HG03460 (cell line): ENCODE data around the gene ZNF320.
"Not testable (repeated sequence)": the region's sequence is repeated elsewhere in the genome, so short reads cannot be mapped to it uniquely, and the experiment has no call there.

ENCODE experiments used
- ATAC-seq: cut with Tn5 transposase; IDR thresholded peaks from one replicate; pipeline ENCODE4 v1.9.1; 2021; ENCODE audit not compliant: unreplicated experiment

ZNF320 gene

DNA sequence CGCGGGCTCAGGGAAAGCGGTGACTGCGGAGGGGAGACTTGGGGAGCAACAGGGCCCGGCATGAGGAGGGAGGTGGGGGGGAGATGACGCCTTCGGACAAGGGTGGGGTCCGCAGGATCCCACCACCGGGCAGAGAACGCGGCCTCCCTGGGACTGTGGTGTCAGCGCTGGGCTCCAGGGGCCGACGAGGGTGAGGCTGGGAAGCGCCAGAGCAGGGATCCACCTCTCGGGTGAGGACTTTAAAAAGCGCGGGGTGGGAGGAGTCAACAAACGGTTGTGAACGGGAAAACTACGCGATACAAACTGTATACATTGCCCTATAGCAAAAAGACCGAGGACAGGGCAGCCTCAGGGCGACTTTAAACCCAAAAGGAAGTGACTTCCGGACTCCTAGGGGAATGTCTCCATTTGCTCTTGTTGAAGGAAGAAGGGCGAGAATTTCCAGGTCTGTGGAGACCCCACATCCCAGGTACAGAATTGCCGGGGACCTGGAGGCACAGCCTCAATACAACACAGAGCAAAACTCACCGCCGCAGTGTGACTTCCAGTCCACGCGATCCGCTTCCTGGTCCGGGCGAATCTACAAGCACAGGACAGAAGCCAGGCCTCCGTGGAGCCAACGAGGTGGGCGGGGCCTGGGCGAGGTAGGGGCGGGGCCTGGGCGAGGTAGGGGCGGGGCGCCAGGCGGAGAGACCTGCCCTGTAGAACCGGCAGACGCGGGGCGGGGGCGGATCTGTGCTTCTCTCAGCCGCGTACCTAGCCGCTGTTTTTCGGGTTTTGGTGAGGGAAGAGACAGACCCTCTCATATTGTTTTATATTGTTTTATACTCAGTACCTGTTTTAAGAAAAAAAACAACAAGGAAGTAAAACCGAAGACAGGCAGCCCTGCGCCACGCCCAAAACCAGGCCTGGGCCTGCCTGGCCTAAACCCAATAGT is 25.7 kb upstream of the ZNF320 start, which contains the start of gene ZNF888:
Gene ZNF888, minus strand, starts transcription at position 588 of the 937 bp plus-strand sequence. CDS start 5,555 bp downstream, outside the sequence.
- ATAC-seq: peak; percentile 86

DNA sequence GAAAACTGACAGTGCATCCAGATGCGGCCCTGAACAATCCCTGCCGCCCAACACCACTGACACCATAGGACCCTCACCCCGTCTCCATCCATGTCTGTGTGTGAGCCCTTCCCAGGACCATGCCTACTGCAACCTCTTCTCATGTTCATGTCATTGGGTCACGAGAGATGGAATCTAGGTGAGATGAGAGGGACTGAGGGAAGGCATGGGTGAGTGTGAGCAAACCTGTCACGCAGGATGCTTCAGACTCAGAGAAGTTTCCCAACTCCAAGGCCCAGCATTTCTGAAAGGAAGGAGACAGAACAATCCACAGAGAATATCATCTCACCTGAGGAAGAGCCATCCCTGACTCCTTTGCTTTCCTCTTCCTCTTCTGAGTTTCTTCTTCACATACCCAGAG is 20.1 kb upstream of the ZNF320 start:
- no peak for ATAC-seq

DNA sequence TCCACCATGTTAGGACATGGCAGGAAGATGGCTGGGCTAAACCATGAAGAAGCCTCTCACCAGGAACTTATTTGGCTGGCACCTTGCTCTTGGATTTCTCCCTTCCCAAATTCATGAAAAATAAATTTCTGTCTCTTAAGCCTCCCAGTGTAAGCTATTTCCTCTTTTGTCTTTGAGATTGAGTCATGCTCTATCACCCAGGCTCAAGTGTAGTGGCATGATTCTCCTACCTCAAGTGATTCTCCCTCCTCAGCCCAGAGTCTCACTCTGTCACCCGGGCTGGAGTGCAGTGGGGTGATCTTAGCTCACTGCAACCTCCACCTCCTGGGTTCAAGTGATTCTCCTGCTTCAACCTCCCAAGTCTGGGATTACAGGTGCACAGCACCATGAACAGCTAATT is 13.2 kb upstream of the ZNF320 start:
- ATAC-seq: no peak

DNA sequence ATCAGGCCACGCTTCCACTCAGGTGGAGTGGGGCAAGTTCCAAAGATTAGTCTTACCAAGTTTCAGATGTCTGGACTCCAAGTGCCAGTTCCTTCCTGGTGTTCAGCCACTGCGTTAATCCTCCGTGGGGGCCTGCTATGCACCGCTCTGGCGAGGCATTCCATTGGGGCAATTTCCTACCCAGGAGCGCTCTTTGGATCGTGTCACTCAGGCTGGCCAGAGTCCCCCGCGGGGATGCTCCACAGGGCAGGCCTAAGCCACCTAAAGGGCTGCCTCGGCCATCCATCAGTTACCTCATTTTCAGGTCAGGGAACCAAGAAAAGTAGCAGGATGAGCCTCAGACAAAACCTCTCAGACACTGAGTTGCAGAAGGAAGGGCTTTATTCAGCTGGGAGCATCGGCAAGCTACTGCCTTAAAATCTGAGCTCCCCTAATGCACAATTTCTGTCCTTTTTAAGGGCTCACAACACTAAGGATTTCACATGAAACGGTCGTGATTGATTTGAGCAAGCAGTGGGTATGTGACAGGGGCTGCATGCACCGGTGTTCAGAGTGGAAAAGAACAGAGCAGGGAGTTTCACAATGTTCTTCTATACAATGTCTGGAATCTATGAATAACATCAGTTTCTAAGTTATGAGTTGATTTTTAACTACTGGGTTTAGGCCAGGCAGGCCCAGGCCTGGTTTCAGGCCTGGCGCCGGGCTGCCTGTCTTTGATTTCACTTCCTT is 6.8 kb upstream of the ZNF320 start:
- ATAC-seq: not testable (repeated sequence)

DNA sequence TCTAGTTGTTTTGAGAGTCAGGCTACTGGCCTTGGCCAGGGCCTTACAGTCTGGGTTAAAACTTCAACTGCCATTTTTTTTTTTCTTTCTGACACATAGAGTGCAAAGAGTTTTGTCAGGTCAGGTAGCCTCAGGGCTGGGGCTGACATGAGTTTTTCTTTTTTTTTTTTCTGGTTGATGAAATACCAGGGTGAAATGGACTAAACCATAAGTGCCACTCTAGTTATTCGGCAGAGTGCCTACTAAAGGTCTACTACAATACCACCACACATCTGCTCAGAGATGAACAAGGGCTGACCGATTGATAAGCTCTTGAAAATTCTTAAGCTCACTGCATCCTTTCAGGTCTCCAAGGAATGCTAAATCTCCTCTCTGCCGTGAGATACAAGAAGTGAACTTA is 4.4 kb upstream of the ZNF320 start:
- no peak for ATAC-seq

DNA sequence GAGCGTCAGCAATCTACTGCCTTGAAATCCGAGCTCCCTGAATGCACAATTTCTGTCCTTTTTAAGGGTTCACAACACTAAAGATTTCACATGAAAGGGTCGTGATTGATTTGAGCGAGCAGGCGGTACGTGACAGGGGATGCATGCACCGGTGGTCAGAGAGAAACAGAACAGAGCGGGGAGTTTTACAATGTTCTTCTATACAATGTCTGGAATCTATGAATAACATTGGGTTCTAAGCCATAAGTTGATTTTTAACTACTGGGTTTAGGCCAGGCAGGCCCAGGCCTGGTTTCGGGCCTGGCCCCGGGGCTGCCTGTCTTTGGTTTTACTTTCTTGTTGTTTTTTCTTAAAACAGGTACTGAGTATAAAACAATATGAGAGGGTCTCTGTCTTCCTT is 1.2 kb upstream of the ZNF320 start:
- not testable (repeated sequence) for ATAC-seq

DNA sequence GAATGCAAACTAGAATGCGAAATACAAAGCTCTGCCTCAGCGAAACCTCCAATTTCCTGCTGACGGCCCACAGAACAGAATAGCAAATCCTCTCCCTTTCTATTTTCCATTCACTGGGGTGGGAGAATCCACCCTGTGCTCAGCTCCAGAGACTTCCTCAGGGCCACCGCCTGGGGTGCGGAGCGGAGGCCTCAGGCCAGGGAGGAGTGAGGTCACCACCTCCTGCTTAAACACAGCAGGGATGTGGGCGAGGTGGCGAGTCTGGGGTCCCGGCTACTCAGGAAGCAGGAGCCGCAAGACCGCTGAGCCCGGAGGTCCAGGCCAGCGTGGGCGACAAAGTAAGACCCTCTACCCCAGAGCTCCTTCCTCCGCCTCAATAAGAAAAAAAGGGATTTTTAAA is 666 bp upstream of the ZNF320 start:
- no peak for ATAC-seq

DNA sequence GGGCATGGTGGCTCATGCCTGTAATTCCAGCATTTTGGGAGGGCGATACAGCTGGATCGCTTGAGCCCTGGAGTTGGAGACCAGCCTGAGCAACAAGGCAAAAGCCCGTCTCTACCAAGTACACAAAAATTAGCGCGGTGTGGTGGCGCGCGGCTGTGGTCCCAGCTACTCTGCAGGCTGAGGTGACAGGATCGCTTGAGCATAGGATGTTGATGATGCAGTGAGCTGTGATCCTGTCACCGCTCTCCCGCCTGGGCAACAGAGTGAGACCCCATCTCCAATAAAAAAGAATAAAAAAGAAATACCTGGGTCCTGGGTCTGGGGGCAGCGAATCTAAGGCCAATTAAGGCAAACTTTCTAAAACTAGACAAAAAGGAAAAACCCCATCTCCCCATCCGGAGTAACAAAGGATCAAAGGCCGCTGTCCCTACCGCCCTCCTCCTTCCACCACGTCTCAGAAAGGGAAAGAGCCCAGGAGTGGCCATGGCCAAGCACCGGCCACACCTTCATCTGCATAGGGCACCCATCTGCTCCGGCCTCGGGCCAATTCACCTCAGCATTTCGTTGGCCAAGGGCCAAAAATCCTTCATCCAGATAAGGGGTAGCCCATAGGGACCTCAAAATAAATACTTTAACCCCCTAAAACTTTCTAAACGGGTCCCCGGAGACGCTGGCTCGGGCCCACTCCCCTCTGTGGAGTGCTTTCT is 851 bp downstream of the ZNF320 start:
- ATAC-seq: peak; percentile 14

DNA sequence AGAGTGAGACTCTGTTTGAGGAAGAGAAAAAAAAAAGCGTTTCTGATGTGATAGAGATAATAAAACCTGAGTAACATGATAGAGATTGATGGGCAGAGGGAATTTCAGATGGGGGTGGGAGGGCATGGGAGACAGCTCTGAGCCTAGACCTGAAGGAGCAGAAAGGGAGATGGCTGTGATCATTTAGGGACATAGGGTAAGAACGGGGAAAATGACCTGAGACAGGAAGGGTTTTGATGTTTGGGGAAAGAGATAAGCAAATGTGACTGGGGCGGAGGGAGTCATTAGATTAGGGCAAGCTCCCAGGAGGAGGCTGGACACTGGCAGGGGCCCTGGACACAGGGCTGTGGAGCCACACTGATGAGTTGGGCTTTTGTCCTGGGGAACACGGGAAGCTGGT is 6.1 kb downstream of the ZNF320 start:
- ATAC-seq: no peak

DNA sequence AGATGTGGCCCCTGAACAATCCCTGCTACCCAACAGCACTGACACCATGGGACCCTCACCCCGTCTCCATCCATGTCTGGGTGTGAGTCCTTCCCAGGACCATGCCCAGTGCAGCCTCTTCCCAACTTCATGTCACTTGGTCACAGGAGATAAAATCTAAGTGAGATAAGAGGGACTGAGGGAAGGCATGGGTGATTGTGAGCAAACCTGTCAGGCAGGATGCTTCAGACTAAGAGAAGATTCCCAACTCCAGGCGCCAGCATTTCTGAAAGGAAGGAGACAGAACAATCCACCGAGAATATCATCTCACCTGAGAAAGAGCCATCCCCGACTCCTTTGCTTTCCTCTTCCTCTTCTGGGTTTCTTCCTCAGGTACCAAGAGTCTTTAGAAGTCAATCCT is 7.5 kb downstream of the ZNF320 start:
- ATAC-seq: no peak

DNA sequence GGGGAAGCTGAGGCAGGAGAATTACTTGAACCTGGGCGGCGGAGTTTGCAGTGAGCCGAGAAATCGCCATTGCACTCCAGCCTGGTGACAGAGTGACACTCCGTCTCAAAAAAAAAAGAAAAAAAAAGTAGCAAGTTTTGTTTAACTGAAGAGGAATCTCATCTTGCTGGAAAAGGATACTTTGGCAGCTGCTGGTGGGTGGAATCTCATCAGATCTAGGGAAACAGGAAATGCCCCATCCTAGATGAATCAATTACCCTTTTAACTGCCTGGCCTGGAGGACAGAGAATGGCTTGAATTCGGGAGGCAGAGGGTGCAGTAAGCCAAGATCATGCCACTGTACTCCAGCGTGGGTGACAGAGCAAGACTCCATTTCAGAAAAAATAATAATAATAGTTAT is 8.4 kb downstream of the ZNF320 start:
- no peak for ATAC-seq

DNA sequence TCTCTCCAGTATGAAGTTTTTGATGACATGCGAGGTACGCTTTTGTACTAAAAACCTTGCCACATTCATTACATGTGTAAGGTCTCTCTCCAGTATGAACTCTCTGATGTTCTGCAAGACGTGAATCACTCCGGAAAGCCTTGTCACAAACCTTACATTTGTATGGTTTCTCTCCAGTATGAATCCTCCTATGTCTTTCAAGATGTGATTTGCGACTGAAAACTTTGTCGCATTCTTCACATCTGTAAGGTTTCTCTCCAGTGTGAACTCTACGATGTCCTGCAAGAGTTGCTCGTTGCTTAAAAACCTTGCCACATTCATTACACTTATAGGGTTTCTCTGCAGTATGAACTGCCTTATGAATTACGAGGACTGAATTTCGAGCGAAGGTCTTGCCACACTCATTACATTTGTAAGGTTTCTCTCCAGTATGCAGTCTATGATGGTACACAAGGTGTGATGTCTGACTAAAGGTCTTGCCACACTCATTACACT is 16.5 kb downstream of the ZNF320 start:
- ATAC-seq: no peak

DNA sequence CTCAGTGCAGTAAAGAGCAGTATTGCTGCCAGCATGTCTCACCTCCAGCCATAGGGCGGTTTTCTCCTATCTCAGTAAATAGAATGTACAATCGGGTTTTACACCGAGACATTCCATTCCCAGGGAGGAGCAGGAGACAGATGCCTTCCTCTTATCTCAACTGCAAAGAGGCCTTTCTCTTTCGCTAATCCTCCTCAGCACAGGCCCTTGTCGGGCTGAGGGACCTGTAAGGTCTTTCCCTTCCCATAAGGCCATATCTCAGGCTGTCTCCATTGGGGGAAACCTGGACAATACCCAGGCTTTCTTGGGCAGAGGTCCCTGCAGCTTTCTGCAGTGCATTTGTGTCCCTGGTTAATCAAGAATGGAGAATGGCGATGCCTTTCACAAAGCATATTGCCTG is 24.4 kb downstream of the ZNF320 start:
- ATAC-seq: not testable (repeated sequence)

DNA sequence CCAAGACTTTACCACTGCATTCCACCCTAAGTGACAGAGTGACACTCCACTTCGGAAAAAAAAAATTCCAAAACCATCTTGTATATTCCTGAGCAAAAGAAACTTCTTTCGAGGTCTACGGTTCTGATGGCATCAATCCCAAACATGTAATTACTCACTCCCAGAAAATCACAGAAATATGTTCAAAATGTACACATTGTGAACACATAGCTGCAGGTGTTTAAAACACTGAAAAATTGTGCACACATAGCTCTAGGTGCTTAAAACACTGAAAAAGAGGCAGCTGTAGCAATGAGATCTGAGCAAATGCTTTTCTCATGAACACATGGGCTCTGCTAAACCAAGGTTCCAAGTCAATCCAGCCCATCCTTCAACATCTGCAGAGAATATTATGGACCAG is 26.0 kb downstream of the ZNF320 start:
- ATAC-seq: no peak

DNA sequence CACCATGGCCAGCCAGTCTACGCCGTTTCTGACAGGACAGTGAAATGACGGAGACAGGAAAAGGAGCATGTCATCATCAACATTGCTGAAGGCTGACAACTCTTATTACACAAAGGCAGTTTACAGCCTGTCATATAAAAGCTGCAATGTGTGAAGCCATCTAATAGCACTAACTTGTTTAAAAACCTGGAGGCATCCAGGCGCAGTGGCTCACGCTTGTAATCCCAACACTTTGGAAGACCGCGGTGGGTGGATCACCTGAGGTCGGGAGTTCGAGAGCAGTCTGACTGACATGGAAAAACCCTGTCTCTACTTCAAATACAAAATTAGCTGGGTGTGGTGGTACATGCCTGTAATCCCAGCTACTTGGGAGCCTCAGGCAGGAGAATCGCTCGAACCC is 29.4 kb downstream of the ZNF320 start:
- ATAC-seq: not testable (repeated sequence)

DNA sequence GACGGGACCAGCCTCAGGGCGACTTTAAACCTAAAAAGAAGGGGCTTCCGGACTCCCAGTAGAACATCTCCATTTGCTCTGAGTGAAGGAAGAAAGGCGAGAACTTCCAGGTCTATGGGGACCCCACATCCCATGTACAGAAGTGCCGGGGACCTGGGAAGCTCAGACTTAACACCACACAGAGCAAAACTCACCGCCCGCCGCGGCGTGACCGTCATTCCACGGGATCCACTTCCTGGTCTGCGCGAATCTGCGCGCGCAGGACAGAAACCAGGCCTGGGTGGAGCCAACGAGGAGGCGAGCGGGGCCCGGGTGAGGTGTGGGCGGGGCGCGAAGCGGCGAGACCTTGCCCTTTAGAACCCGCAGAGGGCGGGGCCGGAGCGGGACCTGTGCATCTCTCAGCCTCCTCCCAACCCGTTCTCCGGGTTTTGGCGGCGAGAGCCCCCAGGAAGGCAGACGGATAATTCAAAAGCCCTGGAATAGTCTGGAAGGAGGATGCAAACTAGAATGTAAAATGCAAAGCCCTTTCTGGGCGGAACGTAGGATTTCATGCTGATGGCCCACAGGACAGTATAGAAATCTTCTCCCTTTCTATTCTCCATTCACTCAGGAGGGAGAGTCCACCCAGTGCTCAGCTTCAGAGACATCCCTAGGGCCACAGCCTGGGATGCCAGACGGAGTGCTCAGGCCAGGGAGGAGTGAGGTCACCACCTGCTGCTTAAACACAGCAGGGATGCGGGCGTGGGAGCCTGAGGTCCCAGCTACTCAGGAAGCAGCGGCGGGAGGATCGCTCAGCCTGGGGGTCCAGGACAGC is 39.9 kb downstream of the ZNF320 start, which contains the start of gene ZNF468:
Gene ZNF468, minus strand, starts transcription at position 242 of the 814 bp plus-strand sequence. CDS start 3,347 bp downstream, outside the sequence.
- ATAC-seq: peak; percentile 95

DNA sequence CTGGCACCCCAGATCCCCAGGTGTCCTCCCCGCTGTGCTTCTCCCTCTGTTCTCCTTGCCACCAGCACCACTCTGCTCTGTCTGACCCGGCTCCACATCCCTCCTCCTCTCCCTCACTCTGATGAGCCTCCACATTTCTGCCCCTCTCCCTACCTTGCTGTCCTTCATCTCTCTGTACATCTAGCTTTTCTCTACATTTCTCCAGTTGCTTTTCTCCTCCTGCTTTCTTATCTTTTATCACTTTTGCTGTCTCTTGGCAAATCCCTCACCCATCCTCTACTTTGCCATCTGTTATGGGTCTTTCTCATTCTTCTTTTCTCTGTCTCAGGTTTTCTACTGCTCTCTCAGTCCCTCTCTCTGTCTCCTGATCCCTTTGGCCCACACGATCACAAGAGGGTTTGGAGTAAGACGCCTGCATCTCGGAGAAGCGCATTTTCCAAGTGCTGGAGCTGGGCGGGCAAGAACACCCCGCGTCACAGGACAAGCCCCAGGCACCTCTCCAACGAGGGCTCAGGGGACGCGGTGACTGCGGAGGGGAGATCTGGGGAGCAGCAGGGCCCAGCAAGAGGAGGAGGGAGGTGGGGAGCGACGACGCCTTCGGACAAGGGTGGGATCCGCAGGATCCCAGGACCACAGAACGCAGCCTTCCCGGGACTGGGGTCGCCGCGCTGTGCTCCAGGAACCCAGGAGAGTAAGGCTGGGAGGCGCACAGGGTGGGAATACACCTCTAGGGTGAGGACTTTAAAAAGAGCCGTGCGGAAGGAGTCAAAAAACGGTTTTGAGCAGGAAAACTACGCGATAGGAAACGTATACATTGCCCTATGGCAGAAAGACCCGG is 40.7 kb downstream of the ZNF320 start:
- ATAC-seq: peak; percentile 20
